Fibroblast of mammary gland (primary cell): ENCODE measurements around the gene SERPINA6.
"Not testable (repeated sequence)": the region's sequence is repeated elsewhere in the genome, so short reads cannot be mapped to it uniquely, and the experiment has no call there.

ENCODE experiments used
- DNase-seq: peaks from one replicate; pipeline ENCODE4 v3.0.0-alpha.2; 2010; ENCODE audit warnings: low read depth
- H3K4me3 ChIP-seq: 2 replicates; pipeline ENCODE4 v1.5.1; 2011; ENCODE audit warnings: low read depth, mild to moderate bottlenecking, low read length, moderate library complexity; ENCODE audit not compliant: control insufficient read depth
- CTCF ChIP-seq: conservative IDR thresholded peaks from 2 replicates; pipeline ENCODE4 v1.5.1; 2011; ENCODE audit warnings: low read depth, low read length, inconsistent platforms; ENCODE audit not compliant: control insufficient read depth, insufficient read depth

SERPINA6 gene

GRCh38 chr14:94267352-94267751, 55.8 kb downstream of the SERPINA6 start:
- TF ChIP-seq CTCF: no peak
- DNase-seq: no peak
- no peak overlapping the region for H3K4me3 ChIP-seq

- peak; percentile 39 for DNase-seq
- H3K4me3 ChIP-seq: not testable (repeated sequence)
Observed at GRCh38 chr14:94264195-94264594, 58.9 kb downstream of the SERPINA6 start.
